GM12801 (cell line): ENCODE results near the gene MCC.

Experiments used
- TF ChIP-seq, protein P1 (sequence below): IDR thresholded peaks from one replicate; pipeline ENCODE4 v1.5.1; 2011; ENCODE audit warnings: control low read depth; ENCODE audit not compliant: insufficient read length; ENCODE audit errors: extremely low read depth

Gene MCC

DNA sequence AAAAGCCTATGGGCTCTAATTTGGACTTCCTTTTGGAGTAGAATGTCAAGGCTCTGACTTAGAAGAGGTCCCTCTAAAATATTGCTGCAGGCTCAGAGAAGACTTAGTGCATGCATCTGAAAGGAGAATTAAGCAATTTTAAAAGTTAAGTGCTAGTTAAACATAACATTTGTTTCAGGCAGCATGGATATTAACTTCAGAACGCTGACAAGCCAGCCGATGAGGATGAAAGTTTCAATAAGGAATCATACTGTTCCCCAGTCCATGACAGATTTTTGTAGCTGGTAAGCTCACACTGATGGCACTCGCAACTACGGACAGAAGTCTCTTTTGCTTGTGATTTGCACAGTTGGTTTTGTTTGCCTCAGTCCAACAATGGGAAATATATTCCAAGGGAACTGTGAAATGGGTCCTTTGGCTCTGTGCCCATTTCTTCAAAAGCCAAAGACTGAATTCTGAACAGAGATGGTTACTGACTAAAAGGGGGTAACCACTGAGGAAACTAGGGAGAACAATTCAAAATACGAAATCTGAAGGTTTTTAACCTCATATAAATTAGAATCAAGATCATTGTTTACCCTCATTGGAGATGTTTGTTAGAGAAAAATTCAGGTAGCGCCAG is 464.1 kb downstream of the MCC start:
- TF ChIP-seq, protein P1, sequence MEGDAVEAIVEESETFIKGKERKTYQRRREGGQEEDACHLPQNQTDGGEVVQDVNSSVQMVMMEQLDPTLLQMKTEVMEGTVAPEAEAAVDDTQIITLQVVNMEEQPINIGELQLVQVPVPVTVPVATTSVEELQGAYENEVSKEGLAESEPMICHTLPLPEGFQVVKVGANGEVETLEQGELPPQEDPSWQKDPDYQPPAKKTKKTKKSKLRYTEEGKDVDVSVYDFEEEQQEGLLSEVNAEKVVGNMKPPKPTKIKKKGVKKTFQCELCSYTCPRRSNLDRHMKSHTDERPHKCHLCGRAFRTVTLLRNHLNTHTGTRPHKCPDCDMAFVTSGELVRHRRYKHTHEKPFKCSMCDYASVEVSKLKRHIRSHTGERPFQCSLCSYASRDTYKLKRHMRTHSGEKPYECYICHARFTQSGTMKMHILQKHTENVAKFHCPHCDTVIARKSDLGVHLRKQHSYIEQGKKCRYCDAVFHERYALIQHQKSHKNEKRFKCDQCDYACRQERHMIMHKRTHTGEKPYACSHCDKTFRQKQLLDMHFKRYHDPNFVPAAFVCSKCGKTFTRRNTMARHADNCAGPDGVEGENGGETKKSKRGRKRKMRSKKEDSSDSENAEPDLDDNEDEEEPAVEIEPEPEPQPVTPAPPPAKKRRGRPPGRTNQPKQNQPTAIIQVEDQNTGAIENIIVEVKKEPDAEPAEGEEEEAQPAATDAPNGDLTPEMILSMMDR: no peak

GRCh38 chr5:113022661-113023060 is 465.6 kb downstream of the MCC start:
- TF ChIP-seq, protein P1: no peak

- TF ChIP-seq, protein P1: no peak
Measured at GRCh38 chr5:113020461-113021273, 467.6 kb downstream of the MCC start.

DNA sequence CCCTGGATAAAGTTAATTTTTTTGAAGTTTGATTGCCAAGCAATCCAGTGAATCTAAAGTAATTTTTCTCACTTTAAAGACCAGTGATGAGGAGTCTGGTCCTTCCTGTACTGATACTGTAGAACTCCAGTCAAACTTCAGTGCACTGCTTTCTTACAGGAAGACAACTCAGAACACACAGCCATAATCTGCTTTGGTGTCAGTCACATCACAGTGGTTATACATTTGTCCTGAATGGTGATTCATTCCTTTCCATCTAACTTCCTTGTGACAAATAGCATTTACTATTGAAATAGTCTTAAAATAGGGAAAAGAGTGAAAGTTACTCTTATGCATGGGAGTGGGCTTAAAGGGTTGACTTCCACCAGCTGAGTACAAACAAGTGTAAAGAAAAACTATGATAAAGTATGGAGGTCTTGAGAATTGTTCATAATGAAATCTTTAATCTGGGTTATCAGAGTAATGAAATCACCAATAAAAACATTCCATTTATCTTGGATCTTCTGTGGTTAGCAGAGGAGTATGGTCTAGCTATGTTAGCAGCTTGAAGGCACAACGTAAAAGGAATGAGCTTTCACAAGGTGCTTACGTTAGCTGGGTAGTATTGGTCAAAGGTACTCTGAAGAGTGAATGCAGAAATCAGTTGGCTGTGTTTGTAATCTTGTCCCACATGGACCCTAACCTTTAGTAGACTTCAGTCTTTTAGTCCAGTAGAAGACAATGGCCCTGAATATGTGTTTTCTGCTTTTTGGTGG is 470.2 kb downstream of the MCC start:
- TF ChIP-seq, protein P1: no peak

- TF ChIP-seq, protein P1: no peak
Measured at GRCh38 chr5:113005454-113005853, 482.8 kb downstream of the MCC start.

DNA sequence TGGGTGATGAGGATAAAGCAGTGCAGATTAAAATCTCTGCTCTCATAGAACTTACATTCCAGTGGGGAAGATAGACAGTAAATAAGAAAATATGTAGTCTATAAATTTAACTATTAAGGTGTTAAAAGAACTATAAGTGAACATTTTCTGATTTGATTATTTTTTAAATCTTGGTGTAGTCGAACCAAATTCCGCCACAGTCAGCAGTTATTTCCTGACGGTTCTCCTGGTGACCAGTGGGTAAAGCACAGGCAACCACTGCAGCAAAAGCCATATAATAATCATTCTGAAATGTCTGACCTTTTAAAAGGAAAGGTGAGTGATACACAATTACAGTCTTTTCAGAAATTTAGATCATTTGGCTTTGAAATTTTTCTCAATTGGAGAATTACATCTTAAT is 484.5 kb downstream of the MCC start:
- TF ChIP-seq, protein P1: no peak

DNA sequence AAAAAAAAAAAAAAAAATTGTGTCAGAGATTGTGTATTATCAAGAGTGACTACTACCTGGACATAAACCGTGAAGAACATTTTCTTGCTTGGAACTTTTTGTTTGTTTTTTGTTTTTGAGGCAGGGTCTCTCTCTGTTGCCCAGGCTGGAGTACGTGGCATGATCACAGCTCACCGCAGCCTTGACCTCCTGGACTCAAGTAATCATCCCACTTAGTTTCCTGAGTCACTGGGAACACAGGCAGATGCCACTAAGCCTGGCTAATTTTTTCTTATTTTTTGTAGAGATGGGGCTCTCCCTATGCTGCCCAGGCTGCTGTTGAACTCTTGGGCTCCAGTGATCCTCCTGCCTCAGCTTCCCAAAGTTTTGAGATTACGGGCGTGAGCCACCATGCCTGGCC is 485.8 kb downstream of the MCC start:
- TF ChIP-seq, protein P1: no peak
